IPS-18c (cell line): ENCODE data around the gene FBH1.
"Not testable (repeated sequence)": the region's sequence is repeated elsewhere in the genome, so short reads cannot be mapped to it uniquely, and the experiment has no call there.

ENCODE experiments used
- H3K4me3 ChIP-seq: 2 replicates; pipeline ENCODE4 v1.7.0; 2013; ENCODE audit warnings: low read depth, mild to moderate bottlenecking, low read length, moderate library complexity; ENCODE audit not compliant: insufficient read depth
- H3K9me3 ChIP-seq: one replicate; pipeline ENCODE4 v1.6.1; 2013; ENCODE audit warnings: mild to moderate bottlenecking, low read length, moderate library complexity; ENCODE audit not compliant: control insufficient read depth, insufficient read depth

The FBH1 gene

GRCh38 chr10:5895365-5895764 is 5.3 kb downstream of the FBH1 start:
- H3K9me3 ChIP-seq = no peaks in the 10 kb centered on the region

GRCh38 chr10:5895804-5896203 is 5.8 kb downstream of the FBH1 start:
- Histone ChIP-seq H3K9me3 (no peaks in the 10 kb centered on the region), H3K4me3 (no peak overlapping the region)

More at GRCh38 chr10:5895365-5895764, 5.3 kb downstream of the FBH1 start:
- no peak overlapping the region for H3K4me3 ChIP-seq

- H3K4me3 ChIP-seq = no peak overlapping the region
Observed at GRCh38 chr10:5896208-5897052, 6.4 kb downstream of the FBH1 start.

GRCh38 chr10:5897053-5897340 is 7.0 kb downstream of the FBH1 start:
- Histone ChIP-seq H3K4me3 (no peak overlapping the region), H3K9me3 (no peaks in the 10 kb centered on the region)

More at GRCh38 chr10:5896208-5897052, 6.4 kb downstream of the FBH1 start:
- H3K9me3 ChIP-seq = no peaks in the 10 kb centered on the region

- Histone ChIP-seq H3K4me3 (no peak overlapping the region), H3K9me3 (no peaks in the 10 kb centered on the region)
Observed at GRCh38 chr10:5897504-5897903, 7.5 kb downstream of the FBH1 start.

- H3K9me3 ChIP-seq = no peaks in the 10 kb centered on the region
Observed at GRCh38 chr10:5898163-5898562, 8.1 kb downstream of the FBH1 start.

GRCh38 chr10:5900247-5900646 is 10.2 kb downstream of the FBH1 start:
- no peak overlapping the region for H3K4me3 ChIP-seq
- no peaks in the 10 kb centered on the region for H3K9me3 ChIP-seq

More at GRCh38 chr10:5898163-5898562, 8.1 kb downstream of the FBH1 start:
- no peak overlapping the region for H3K4me3 ChIP-seq

- H3K9me3 ChIP-seq = no peaks in the 10 kb centered on the region
- no peak overlapping the region for H3K4me3 ChIP-seq
Observed at GRCh38 chr10:5902511-5903274, 12.7 kb downstream of the FBH1 start.

GRCh38 chr10:5903563-5903962 is 13.5 kb downstream of the FBH1 start:
- H3K4me3 ChIP-seq = no peak overlapping the region

GRCh38 chr10:5904227-5904626 is 14.2 kb downstream of the FBH1 start:
- H3K4me3 ChIP-seq = no peak overlapping the region
- H3K9me3 ChIP-seq = no peaks in the 10 kb centered on the region

More at GRCh38 chr10:5903563-5903962, 13.5 kb downstream of the FBH1 start:
- H3K9me3 ChIP-seq = no peaks in the 10 kb centered on the region

- Histone ChIP-seq H3K4me3 (no peak overlapping the region), H3K9me3 (no peaks in the 10 kb centered on the region)
Observed at GRCh38 chr10:5905854-5906507, 15.9 kb downstream of the FBH1 start.

GRCh38 chr10:5906651-5907050 is 16.6 kb downstream of the FBH1 start:
- Histone ChIP-seq H3K4me3 (no peak overlapping the region), H3K9me3 (no peaks in the 10 kb centered on the region)

GRCh38 chr10:5908676-5909075 is 18.6 kb downstream of the FBH1 start:
- H3K4me3 ChIP-seq, H3K9me3 ChIP-seq: not testable (repeated sequence)

GRCh38 chr10:5910323-5911100 is 20.5 kb downstream of the FBH1 start:
- no peak overlapping the region for H3K4me3 ChIP-seq
- H3K9me3 ChIP-seq = no peaks in the 10 kb centered on the region

GRCh38 chr10:5911670-5912069 is 21.6 kb downstream of the FBH1 start:
- Histone ChIP-seq H3K4me3 (no peak overlapping the region), H3K9me3 (no peaks in the 10 kb centered on the region)

- Histone ChIP-seq H3K4me3 (no peak overlapping the region), H3K9me3 (no peaks in the 10 kb centered on the region)
Observed at GRCh38 chr10:5913736-5914135, 23.7 kb downstream of the FBH1 start.

GRCh38 chr10:5915451-5915850 is 25.4 kb downstream of the FBH1 start:
- Histone ChIP-seq H3K9me3 (no peaks in the 10 kb centered on the region), H3K4me3 (no peak overlapping the region)
